ENCODE measurements around the gene RPL10A. TPM values are rescaled to one million over a fixed set of nuclear protein-coding genes. Genes with fewer than 3 reads are reported as not detected.

RPL10A gene
- total and polyA plus RNA-seq, 2 of the 13 experiments (the other 11 are each of a cell fraction or from before 2014, with no cell fraction given), result 1,854 to 2,726 TPM

- peak; percentile 84; the same call in 1 of the 2 replicates for TF ChIP-seq GMEB1 (CRISPR knock-in tag; IDR thresholded peaks at IDR 0.05; ENCODE audit: borderline replicate concordance)
- TF ChIP-seq PPARG (CRISPR knock-in tag; conservative IDR thresholded peaks at IDR 0.05), result peak; percentile 51; the same call in 1 of the 2 replicates
- no peak for TF ChIP-seq CENPT (CRISPR knock-in tag; IDR thresholded peaks at IDR 0.05; ENCODE audit: low read depth)
- no peak for TF ChIP-seq ZNF251 (CRISPR knock-in tag; IDR thresholded peaks at IDR 0.05)
- TF ChIP-seq ARID5B (CRISPR knock-in tag; IDR thresholded peaks at IDR 0.05), result peak; percentile 75
- TF ChIP-seq GABPB1 (CRISPR knock-in tag; IDR thresholded peaks at IDR 0.05), result peak; percentile 86
- peak; percentile 18; the same call in 1 of the 2 replicates for TF ChIP-seq GFI1 (CRISPR knock-in tag; IDR thresholded peaks at IDR 0.05; ENCODE audit: borderline replicate concordance)
- peak; percentile 78; the same call in 1 of the 2 replicates for TF ChIP-seq GLI4 (CRISPR knock-in tag; IDR thresholded peaks at IDR 0.05; ENCODE audit: borderline replicate concordance)
- no peak for TF ChIP-seq ZNF382 (CRISPR knock-in tag; IDR thresholded peaks at IDR 0.05; ENCODE audit: borderline replicate concordance)
- peak; percentile 61; the same call in 1 of the 2 replicates for TF ChIP-seq PRDM15 (CRISPR knock-in tag; IDR thresholded peaks at IDR 0.05)
- TF ChIP-seq AHR (CRISPR knock-in tag; IDR thresholded peaks at IDR 0.05), result 0 out of 2 replicates have a peak, but pooled peaks have one; percentile 24
- TF ChIP-seq ZBTB3 (CRISPR knock-in tag; IDR thresholded peaks at IDR 0.05; ENCODE audit: borderline replicate concordance, low read depth), result no peak
- TF ChIP-seq MNT (IDR thresholded peaks at IDR 0.05), result peak; percentile 62
- TF ChIP-seq ZNF878 (CRISPR knock-in tag; IDR thresholded peaks at IDR 0.05), result no peak
- TF ChIP-seq SPEN (CRISPR knock-in tag; IDR thresholded peaks at IDR 0.05; ENCODE audit: low read depth), result peak; percentile 71
- no peak for TF ChIP-seq ZNF850 (CRISPR knock-in tag; conservative IDR thresholded peaks at IDR 0.05)
- TF ChIP-seq HDAC2 (CRISPR knock-in tag; IDR thresholded peaks at IDR 0.05), result peak; percentile 60
Observed at GRCh38 chr6:35452183-35453090, 15.8 kb upstream of the RPL10A start, which contains the start of gene FANCE (continued).
